Peyer's patch (tissue), 4 donors: Measurements from ENCODE around the gene NYAP1.

ENCODE experiments used
- CTCF ChIP-seq, 6 experiments: fragments of 450-650 bp in 4 of 6; fragments of 200-600 bp in 2 of 6; sonication (generic) in 1 of 6; IDR thresholded peaks; one replicate each; pipeline ENCODE4 v1.5.1; 2017 to 2019; ENCODE audit warnings: antibody characterized with exemption in 6 of 6, mild to moderate bottlenecking in 3 of 6, moderate library complexity in 1 of 6
- POLR2A ChIP-seq, 2 donors: fragments of 450-650 bp; IDR thresholded peaks; one replicate each; pipeline ENCODE4 v1.5.1; 2017; ENCODE audit warnings: antibody characterized with exemption in 2 of 2, mild to moderate bottlenecking in 2 of 2, moderate library complexity in 2 of 2

DNA sequence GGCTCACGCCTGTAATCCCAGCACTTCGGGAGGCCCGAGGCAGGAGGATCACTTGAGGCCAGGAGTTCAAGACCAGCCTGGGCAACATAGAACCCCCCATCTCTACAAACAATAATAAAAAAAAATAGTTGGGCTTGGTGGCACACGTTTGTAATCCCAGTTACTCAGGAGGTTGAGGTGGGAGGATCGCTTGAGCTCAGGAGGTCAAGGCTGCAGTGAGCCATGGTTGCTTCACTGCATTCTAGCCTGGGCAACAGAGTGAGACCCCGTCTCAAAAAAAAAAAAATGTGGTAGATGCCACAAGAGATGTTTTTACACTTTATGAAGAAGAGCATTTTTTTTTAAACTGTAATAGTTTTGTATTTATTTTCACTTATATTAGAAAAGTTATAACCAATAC, 12.8 kb downstream of the NYAP1 start:
- TF ChIP-seq CTCF (IDR thresholded peaks at IDR 0.05), result no peak
- TF ChIP-seq POLR2A (IDR thresholded peaks at IDR 0.05), result no peak
